ENCODE data around the gene ACKR2. TPM values are rescaled to one million over a fixed set of nuclear protein-coding genes. Genes with fewer than 3 reads are reported as not detected.

ACKR2 gene
- total RNA-seq, 1 experiment from 2014 or later: 0.28 TPM

DNA sequence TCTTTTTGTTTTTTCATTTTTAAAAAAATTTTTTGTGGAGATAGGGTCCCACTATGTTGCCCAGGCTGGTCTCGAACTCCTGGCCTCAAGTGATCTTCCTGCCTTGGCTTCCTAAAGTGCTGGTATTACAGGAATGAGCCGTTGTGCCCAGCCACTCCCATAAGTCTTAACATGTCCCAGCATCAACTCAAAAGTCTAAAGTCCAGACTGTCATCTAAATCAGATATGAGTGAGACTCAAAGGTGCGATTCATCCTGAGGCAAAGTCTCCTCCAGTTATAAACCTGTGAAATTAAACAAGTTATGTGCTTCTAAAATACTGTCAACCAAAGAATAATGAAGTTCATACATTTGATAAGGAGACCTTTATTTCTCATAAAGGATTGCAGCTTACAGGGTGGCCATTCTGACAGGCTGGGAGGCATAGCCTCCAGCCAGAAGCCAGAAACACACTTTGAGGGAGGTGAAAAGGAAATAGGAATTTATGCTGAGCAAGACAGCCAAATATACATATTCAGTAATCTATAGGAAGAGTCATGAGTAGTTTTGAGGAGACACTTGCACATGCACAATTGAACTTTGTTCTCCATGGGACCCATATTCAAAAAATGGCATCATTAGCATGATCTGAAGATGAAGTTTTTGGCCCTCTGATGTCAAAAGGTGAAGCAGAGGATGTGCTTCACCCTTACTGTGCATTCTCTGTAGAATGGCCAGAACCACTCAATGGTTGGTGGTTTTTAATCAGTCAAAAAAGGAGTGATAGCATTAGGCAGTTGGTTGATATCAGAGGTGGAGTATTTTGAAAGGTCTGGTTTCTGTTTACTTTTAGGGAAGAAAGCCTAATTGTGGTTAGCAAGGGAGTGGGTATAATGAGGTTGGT, 85.7 kb downstream of the ACKR2 start:
- H3K9me3 Mint-ChIP-seq: peaks cover 3% of the 10 kb centered on the region
- no peaks in the 10 kb centered on the region for H3K36me3 Mint-ChIP-seq
- TF ChIP-seq NR2C2 (CRISPR knock-in tag; IDR thresholded peaks at IDR 0.05) (no peak), GABPB1 (CRISPR knock-in tag; IDR thresholded peaks at IDR 0.05) (no peak), CBFB (CRISPR knock-in tag; IDR thresholded peaks at IDR 0.05; ENCODE audit: low read depth) (no peak), NFYB (CRISPR knock-in tag; conservative IDR thresholded peaks at IDR 0.05; ENCODE audit: low read depth) (no peak), SP1 (CRISPR knock-in tag; conservative IDR thresholded peaks at IDR 0.05) (no peak), EMX1 (CRISPR knock-in tag; IDR thresholded peaks at IDR 0.05) (no peak), TEAD1 (CRISPR knock-in tag; IDR thresholded peaks at IDR 0.05) (no peak), ZNF671 (CRISPR knock-in tag; IDR thresholded peaks at IDR 0.05) (no peak), SMAD4 (CRISPR knock-in tag; IDR thresholded peaks at IDR 0.05) (no peak), CREM (CRISPR knock-in tag; IDR thresholded peaks at IDR 0.05) (no peak), ELF4 (CRISPR knock-in tag; IDR thresholded peaks at IDR 0.05; ENCODE audit: low read depth) (no peak), GTF2I (CRISPR knock-in tag; conservative IDR thresholded peaks at IDR 0.05) (no peak)
- TF ChIP-seq, protein P1, sequence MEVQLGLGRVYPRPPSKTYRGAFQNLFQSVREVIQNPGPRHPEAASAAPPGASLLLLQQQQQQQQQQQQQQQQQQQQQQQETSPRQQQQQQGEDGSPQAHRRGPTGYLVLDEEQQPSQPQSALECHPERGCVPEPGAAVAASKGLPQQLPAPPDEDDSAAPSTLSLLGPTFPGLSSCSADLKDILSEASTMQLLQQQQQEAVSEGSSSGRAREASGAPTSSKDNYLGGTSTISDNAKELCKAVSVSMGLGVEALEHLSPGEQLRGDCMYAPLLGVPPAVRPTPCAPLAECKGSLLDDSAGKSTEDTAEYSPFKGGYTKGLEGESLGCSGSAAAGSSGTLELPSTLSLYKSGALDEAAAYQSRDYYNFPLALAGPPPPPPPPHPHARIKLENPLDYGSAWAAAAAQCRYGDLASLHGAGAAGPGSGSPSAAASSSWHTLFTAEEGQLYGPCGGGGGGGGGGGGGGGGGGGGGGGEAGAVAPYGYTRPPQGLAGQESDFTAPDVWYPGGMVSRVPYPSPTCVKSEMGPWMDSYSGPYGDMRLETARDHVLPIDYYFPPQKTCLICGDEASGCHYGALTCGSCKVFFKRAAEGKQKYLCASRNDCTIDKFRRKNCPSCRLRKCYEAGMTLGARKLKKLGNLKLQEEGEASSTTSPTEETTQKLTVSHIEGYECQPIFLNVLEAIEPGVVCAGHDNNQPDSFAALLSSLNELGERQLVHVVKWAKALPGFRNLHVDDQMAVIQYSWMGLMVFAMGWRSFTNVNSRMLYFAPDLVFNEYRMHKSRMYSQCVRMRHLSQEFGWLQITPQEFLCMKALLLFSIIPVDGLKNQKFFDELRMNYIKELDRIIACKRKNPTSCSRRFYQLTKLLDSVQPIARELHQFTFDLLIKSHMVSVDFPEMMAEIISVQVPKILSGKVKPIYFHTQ (CRISPR knock-in tag; IDR thresholded peaks at IDR 0.05): no peak
- TF ChIP-seq, protein P2, sequence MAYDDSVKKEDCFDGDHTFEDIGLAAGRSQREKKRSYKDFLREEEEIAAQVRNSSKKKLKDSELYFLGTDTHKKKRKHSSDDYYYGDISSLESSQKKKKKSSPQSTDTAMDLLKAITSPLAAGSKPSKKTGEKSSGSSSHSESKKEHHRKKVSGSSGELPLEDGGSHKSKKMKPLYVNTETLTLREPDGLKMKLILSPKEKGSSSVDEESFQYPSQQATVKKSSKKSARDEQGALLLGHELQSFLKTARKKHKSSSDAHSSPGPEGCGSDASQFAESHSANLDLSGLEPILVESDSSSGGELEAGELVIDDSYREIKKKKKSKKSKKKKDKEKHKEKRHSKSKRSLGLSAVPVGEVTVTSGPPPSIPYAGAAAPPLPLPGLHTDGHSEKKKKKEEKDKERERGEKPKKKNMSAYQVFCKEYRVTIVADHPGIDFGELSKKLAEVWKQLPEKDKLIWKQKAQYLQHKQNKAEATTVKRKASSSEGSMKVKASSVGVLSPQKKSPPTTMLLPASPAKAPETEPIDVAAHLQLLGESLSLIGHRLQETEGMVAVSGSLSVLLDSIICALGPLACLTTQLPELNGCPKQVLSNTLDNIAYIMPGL (CRISPR knock-in tag; IDR thresholded peaks at IDR 0.05): no peak
- TF ChIP-seq, protein P3, sequence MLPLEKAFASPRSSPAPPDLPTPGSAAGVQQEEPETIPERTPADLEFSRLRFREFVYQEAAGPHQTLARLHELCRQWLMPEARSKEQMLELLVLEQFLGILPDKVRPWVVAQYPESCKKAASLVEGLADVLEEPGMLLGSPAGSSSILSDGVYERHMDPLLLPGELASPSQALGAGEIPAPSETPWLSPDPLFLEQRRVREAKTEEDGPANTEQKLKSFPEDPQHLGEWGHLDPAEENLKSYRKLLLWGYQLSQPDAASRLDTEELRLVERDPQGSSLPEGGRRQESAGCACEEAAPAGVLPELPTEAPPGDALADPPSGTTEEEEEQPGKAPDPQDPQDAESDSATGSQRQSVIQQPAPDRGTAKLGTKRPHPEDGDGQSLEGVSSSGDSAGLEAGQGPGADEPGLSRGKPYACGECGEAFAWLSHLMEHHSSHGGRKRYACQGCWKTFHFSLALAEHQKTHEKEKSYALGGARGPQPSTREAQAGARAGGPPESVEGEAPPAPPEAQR (CRISPR knock-in tag; IDR thresholded peaks at IDR 0.05): no peak
- TF ChIP-seq, protein P4, sequence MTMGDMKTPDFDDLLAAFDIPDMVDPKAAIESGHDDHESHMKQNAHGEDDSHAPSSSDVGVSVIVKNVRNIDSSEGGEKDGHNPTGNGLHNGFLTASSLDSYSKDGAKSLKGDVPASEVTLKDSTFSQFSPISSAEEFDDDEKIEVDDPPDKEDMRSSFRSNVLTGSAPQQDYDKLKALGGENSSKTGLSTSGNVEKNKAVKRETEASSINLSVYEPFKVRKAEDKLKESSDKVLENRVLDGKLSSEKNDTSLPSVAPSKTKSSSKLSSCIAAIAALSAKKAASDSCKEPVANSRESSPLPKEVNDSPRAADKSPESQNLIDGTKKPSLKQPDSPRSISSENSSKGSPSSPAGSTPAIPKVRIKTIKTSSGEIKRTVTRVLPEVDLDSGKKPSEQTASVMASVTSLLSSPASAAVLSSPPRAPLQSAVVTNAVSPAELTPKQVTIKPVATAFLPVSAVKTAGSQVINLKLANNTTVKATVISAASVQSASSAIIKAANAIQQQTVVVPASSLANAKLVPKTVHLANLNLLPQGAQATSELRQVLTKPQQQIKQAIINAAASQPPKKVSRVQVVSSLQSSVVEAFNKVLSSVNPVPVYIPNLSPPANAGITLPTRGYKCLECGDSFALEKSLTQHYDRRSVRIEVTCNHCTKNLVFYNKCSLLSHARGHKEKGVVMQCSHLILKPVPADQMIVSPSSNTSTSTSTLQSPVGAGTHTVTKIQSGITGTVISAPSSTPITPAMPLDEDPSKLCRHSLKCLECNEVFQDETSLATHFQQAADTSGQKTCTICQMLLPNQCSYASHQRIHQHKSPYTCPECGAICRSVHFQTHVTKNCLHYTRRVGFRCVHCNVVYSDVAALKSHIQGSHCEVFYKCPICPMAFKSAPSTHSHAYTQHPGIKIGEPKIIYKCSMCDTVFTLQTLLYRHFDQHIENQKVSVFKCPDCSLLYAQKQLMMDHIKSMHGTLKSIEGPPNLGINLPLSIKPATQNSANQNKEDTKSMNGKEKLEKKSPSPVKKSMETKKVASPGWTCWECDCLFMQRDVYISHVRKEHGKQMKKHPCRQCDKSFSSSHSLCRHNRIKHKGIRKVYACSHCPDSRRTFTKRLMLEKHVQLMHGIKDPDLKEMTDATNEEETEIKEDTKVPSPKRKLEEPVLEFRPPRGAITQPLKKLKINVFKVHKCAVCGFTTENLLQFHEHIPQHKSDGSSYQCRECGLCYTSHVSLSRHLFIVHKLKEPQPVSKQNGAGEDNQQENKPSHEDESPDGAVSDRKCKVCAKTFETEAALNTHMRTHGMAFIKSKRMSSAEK (CRISPR knock-in tag; IDR thresholded peaks at IDR 0.05; ENCODE audit: borderline replicate concordance): no peak
- TF ChIP-seq, protein P5, sequence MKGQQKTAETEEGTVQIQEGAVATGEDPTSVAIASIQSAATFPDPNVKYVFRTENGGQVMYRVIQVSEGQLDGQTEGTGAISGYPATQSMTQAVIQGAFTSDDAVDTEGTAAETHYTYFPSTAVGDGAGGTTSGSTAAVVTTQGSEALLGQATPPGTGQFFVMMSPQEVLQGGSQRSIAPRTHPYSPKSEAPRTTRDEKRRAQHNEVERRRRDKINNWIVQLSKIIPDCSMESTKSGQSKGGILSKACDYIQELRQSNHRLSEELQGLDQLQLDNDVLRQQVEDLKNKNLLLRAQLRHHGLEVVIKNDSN (CRISPR knock-in tag; IDR thresholded peaks at IDR 0.05): no peak
- TF ChIP-seq, protein P6, sequence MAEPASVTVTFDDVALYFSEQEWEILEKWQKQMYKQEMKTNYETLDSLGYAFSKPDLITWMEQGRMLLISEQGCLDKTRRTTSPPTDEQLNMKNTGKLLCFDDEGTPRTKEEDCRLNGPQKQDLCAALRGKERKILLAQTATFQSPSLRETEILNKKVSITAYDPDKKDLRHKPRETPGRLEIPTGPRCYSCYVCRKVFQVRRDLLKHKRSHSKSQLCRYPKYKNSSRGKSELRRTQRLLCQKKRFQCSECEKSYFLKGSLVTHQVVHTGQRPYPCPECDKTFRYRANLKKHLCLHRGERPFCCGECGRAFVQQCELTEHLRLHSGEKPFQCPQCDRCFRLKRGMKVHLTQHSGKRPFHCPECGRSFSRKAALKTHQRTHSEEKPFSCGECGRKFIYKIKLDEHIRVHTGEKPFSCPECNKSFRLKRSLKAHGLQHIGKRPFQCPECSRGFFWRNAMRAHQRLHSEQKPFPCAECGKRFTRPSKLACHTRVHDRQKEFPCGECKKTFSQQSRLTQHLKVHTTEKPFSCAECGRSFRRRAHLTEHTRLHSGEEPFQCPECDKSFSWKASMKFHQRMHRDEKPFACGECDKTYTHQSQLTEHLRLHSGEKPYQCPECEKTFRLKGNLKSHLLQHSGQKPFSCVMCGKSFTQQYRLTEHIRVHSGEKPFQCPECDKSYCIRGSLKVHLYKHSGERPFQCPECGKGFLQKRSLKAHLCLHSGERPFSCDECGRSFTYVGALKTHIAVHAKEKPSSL (CRISPR knock-in tag; conservative IDR thresholded peaks at IDR 0.05): no peak
- ATAC-seq (no peak), DNase-seq (ENCODE audit: low spot score) (no peak)
- no peaks in the 10 kb centered on the region for H3K27me3 Mint-ChIP-seq (ENCODE audit: low read depth)
- POLR2A ChIA-PET: no interaction called here
- H3K4me1 Mint-ChIP-seq: peaks cover 39% of the 10 kb centered on the region
- no peak overlapping the region for H3K27ac Mint-ChIP-seq
- CTCF ChIA-PET: no interaction called here
- H3K4me3 Mint-ChIP-seq: no peak overlapping the region
